Body of pancreas (tissue), 4 donors: ENCODE measurements around the gene PNPLA6. TPM values are rescaled to one million over a fixed set of nuclear protein-coding genes. Genes with fewer than 3 reads are reported as not detected.

Experiments
- ATAC-seq: fragments of 150-250 bp; one replicate; pipeline ENCODE4 v1.9.1; 2016
- DNase-seq, 4 donors: peaks; one replicate each; pipeline ENCODE4 v3.0.0-alpha.2; 2019
- H3K27ac ChIP-seq, 4 donors: fragments of 200-600 bp; sonication (generic); 1 replicate in 3 of 4; 2 replicates in 1 of 4; pipeline versions ENCODE4 v1.5.1 to v1.6.1; 2016 to 2019; ENCODE audit warnings: mild to moderate bottlenecking in 1 of 4, mixed read lengths in 1 of 4, moderate library complexity in 1 of 4
- H3K27me3 ChIP-seq, 2 donors: fragments of 200-600 bp; sonication (generic); one replicate each; pipeline ENCODE4 v1.6.0; 2016; ENCODE audit warnings: mild to moderate bottlenecking in 1 of 2
- H3K36me3 ChIP-seq, 2 donors: fragments of 200-600 bp; sonication (generic); replicated peaks in 1 of 2; 2 replicates each; pipeline ENCODE4 v1.5.1; 2016; ENCODE audit warnings: low read depth in 2 of 2; ENCODE audit not compliant: insufficient read depth in 1 of 2
- H3K4me1 ChIP-seq: fragments of 200-600 bp; sonication (generic); one replicate; pipeline ENCODE4 v1.6.0; 2016
- H3K4me3 ChIP-seq, 2 donors: fragments of 200-600 bp; sonication (generic); 1 replicate in 1 of 2; 2 replicates in 1 of 2; pipeline ENCODE4 v1.5.1; 2016 to 2019
- H3K9me3 ChIP-seq, 3 donors: fragments of 200-600 bp; sonication (generic); 1 replicate in 2 of 3; 2 replicates in 1 of 3; pipeline ENCODE4 v1.5.1; 2016
- CTCF ChIP-seq, 7 experiments: fragments of 450-650 bp in 4 of 7; fragments of 200-600 bp in 3 of 7; sonication (generic) in 3 of 7; IDR thresholded peaks; one replicate each; pipeline ENCODE4 v1.5.1; 2016 to 2019; ENCODE audit warnings: antibody characterized with exemption in 7 of 7
- POLR2A ChIP-seq, 3 donors: fragments of 450-650 bp; IDR thresholded peaks; one replicate each; pipeline ENCODE4 v1.6.1; 2016; ENCODE audit warnings: antibody characterized with exemption in 3 of 3, mild to moderate bottlenecking in 2 of 3
- WGBS, 2 donors: methylation state at CpG; one replicate each; pipeline ENCODE4 v1.1.5; 2017; 5-methylcytosine and 5-hydroxymethylcytosine counted together
- intact Hi-C: fragments of 100-400 bp; cut with DNase I; formaldehyde crosslinking; loops from one replicate; pipeline ENCODE4 v1.15.1; 2023
- total RNA-seq, 2 donors: library from RNA; depleted of rRNA; stranded (reverse); fragments of >200 nt; gene quantifications; one replicate each; pipeline ENCODE4 v1.1.0, GENCODE V29; 2016

Gene PNPLA6
- total RNA-seq, 2 donors from 2014 or later, result 43.8 to 52.1 TPM

- H3K36me3 ChIP-seq, result peaks cover 4 to 20% of the 10 kb centered on the region in 2 donors
- no peak overlapping the region for H3K4me3 ChIP-seq
- DNase-seq (no peak), ATAC-seq (no peak)
- no peaks in the 10 kb centered on the region for H3K9me3 ChIP-seq
- H3K27me3 ChIP-seq, result no peaks in the 10 kb centered on the region
- 82 to 84% methylated on average over 18 to 39 of the region's 62 CpGs for WGBS, 2 donors
- no peak for TF ChIP-seq POLR2A (IDR thresholded peaks at IDR 0.05)
- no peak for TF ChIP-seq CTCF (IDR thresholded peaks at IDR 0.05)
- H3K4me1 ChIP-seq, result peaks cover 9% of the 10 kb centered on the region
- intact Hi-C loops, result no loop called here
- H3K27ac ChIP-seq, result no peak overlapping the region
Measured at GRCh38 chr19:7554990-7555864, 19.7 kb downstream of the PNPLA6 start.

DNA sequence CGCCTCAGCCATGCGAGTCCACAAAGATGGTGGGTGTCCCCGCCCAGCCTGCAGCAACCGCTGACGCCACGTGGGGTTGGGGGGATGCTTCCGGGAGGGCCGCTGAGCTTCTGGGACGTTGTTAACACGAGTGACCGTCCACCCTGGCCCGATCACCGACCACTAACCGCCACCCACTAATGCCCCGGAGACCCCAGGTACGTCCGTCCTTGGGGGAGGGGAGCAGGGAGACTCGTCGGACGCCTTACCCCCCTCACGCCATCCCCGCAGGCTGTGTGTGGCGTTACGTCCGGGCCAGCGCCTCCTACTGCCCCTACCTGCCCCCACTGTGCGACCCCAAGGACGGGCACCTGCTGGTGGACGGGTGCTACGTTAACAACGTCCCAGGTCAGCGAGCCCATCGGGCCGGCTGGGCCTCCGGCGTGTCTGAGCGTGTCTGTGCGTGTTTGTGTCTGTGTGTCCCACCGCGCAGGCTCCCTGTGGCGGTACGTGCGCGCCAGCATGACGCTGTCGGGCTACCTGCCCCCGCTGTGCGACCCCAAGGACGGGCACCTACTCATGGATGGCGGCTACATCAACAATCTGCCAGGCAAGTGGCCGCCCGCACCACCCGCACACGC is 21.3 kb downstream of the PNPLA6 start:
- no peaks in the 10 kb centered on the region for H3K9me3 ChIP-seq
- ATAC-seq, result no peak
- peaks cover 4 to 20% of the 10 kb centered on the region in 2 donors for H3K36me3 ChIP-seq
- H3K4me1 ChIP-seq, result no peaks in the 10 kb centered on the region
- H3K4me3 ChIP-seq, result no peak overlapping the region
- no peak for DNase-seq
- H3K27ac ChIP-seq, result no peak overlapping the region
- no peaks in the 10 kb centered on the region for H3K27me3 ChIP-seq
- intact Hi-C loops, result no loop called here
- WGBS, 2 donors, result 96 to 97% methylated on average over 40 to 46 of the region's 54 CpGs
- TF ChIP-seq CTCF (IDR thresholded peaks at IDR 0.05) (no peak), POLR2A (IDR thresholded peaks at IDR 0.05) (no peak)

DNA sequence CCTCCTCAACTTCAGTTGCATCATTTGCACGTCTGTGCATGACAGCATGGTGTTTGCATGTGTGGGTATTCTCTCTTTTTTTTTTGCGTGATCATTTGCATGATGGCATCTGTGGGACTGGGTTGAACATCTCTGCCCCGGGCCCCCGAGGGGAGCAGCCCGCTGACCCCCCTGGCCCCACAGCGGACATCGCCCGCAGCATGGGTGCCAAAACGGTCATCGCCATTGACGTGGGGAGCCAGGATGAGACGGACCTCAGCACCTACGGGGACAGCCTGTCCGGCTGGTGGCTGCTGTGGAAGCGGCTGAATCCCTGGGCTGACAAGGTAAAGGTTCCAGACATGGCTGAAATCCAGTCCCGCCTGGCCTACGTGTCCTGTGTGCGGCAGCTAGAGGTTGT is 23.1 kb downstream of the PNPLA6 start:
- WGBS, 2 donors, result 92 to 96% methylated on average over 5 to 18 of the region's 18 CpGs
- ATAC-seq (no peak), DNase-seq (no peak)
- no peaks in the 10 kb centered on the region for H3K4me1 ChIP-seq
- H3K9me3 ChIP-seq, result no peaks in the 10 kb centered on the region
- TF ChIP-seq CTCF (IDR thresholded peaks at IDR 0.05) (no peak), POLR2A (IDR thresholded peaks at IDR 0.05) (no peak)
- no peak overlapping the region for H3K27ac ChIP-seq
- H3K4me3 ChIP-seq, result no peak overlapping the region
- H3K27me3 ChIP-seq, result no peaks in the 10 kb centered on the region
- intact Hi-C loops, result no loop called here
- peaks cover 4 to 20% of the 10 kb centered on the region in 2 donors for H3K36me3 ChIP-seq

DNA sequence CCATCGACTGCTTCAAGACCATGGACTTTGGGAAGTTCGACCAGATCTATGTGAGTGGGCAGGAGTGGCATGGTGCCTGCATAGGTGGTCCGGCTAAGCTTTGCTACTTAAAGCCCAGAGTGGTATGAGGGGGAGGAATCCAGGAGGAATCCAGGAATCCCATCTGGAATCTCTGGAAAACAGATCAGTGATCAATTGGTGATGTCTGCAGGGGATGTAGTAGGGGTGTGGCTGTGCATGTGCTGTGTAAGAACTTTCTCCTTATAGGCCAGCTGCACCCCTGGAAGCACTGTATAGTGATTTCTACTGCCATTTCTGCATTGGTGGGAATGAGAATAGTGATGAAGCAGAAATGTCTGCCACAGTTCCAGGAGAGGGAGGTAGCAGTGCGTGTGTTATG is 23.6 kb downstream of the PNPLA6 start:
- TF ChIP-seq CTCF (IDR thresholded peaks at IDR 0.05) (no peak), POLR2A (IDR thresholded peaks at IDR 0.05) (no peak)
- Histone ChIP-seq H3K27ac (no peak overlapping the region), H3K4me1 (no peaks in the 10 kb centered on the region), H3K27me3 (no peaks in the 10 kb centered on the region), H3K36me3 (peaks cover 4 to 20% of the 10 kb centered on the region in 2 donors), H3K9me3 (no peaks in the 10 kb centered on the region), H3K4me3 (no peak overlapping the region)
- ATAC-seq, result no peak
- no peak for DNase-seq
- WGBS, 2 donors, result 50 to 76% methylated on average over 2 to 4 of the region's 4 CpGs
- intact Hi-C loops, result no loop called here
